Stimulated activated CD8-positive, alpha-beta memory T cell treated with anti-CD3 and anti-CD28 coated beads, Interleukin-12 subunit alpha, Interleukin-12 subunit beta, amount 100 ng/mL, for 4 hours (primary cell): ENCODE results near the gene RBSN.
"Not testable (repeated sequence)": the region's sequence is repeated elsewhere in the genome, so short reads cannot be mapped to it uniquely, and the experiment has no call there.

Experiments used
- DNase-seq: peaks from one replicate; pipeline ENCODE4 v3.0.0-alpha.2; 2020; ENCODE audit warnings: low read depth

RBSN gene

DNA sequence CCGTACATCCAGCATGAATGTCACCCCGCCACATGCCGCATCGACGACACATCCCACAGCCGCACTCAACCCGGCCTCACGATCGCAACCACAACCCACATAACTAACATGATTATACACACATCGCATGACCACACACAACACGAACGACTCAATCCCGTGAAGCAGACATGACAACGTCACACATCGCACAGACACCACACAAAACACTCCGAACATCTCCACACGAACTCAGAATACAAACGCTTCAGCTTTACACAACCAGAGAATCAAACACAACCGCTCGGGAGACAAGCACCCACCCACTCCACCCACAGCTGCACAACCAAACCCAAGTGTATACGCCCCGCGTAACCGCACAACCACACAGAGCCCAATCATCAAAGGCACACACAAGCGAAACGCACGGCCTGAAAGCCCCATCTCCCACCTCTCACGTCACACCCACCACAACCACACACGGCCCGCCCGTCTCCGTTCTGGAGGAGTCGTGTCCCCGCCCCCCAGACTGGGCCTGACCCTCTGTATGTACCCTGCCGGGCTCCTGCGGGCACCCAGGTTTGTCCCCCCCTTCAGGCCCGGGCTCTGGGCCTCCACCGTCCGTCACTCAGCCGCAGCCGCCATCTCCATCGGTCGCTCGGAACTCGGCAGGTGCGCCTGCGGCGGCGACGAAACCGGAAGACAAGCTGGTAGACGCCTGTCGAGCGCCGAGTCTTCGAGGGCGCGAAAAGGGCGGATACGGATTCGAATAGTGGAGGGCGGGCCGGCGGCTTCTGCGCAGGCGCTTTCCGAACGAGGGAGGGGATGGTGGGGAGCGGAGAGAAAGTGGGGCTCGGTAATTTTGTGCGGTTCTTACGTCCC is at the start of gene RBSN:
RBSN (minus strand) TSS at position 646 of the 861 bp plus-strand sequence. CDS start 3,028 bp downstream, outside the sequence.
- DNase-seq, result peak; percentile 92

DNA sequence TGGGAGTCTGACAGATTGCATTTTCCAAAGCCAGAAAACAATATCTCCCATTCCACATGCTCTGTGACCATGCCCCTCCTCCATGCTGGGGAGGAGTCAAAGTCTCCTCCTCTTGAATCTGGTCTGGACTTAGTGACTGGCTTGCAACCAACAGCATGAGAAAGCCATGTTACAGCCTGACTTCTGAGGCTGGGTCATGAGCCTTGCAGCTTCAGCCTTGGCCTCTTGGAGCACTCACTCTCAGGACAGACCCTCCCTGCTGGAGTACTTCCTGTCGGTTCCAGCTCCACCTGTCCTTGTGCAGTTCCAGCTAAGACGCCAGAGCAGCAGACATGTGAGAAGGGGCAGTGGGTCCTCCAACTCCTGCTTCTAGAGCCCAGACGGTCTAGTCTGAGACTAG is 49.7 kb upstream of the RBSN start:
- DNase-seq, result no peak

DNA sequence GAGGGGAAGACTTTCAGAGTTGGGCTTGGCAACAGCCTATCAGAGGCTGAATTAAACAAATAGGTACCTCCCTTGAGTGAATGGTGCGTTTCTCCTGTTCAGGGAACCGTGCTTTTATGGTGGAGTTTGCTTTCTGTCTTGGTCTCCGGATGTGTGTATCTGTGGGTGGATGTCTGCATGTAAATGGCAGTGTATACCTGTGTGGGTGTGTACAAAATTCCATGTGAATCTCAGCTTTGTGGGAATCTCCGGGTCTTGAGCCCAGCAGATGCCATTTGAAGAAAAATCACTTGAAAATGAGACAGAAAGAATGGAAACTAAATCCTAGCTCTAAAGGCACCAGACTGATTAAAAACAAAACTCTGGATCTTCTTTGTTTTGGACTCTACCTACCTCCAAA is 37.9 kb upstream of the RBSN start:
- not testable (repeated sequence) for DNase-seq

DNA sequence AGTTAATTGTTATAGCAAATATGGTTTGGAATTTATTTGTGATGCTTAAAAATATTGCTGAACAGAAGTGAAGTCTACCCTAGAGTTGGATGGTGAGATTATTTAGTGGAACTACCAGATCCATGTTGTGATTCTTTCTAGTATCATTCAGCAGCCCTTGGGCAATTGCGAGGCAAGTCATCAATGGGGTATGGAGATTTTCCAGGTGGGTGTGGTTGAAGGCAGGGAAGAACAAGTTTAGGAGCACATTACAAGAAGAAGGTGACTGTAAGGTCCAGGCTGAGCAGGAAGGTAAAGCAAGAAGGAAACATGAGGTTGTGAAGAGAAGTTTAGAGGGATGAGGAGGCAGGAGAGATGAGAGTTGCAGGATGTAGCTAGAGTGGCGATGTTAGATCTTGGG is 36.0 kb upstream of the RBSN start:
- not testable (repeated sequence) for DNase-seq

DNA sequence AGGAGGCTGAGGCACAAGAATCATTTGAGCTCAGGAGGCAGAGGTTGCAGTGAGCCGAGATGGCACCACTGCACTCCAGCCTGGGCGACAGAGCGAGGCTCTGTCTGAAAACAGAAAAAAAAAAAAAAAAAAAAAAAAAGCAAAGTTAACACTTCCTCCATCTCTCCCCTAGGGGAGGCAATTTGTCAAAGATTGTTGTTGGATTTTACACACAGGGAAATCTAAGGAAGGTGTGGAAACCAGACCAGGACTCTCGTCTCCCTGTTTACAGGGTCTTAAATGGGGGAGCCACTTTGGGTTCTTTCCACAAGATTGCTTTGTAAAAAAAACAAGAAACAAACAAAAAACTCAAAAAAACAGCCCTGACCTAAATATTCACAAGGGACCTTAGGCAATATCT is 29.5 kb upstream of the RBSN start:
- not testable (repeated sequence) for DNase-seq

DNA sequence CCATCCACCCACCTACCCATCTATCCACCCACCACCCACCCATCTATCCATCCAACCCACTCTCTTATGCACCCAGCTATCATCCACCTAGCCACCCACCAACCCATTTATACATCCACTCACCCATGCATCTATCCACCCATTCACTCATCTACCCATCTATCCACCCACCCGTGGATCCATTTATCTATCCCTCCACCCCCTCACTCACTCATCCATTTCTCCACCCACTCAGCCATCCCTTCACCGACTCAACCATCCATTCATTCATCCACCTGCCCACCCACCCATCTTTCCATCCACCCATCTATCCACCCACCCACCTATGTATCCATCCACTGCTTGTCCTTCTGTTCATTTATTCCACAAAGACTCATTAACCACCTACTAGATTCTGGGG is 28.0 kb upstream of the RBSN start:
- not testable (repeated sequence) for DNase-seq

DNA sequence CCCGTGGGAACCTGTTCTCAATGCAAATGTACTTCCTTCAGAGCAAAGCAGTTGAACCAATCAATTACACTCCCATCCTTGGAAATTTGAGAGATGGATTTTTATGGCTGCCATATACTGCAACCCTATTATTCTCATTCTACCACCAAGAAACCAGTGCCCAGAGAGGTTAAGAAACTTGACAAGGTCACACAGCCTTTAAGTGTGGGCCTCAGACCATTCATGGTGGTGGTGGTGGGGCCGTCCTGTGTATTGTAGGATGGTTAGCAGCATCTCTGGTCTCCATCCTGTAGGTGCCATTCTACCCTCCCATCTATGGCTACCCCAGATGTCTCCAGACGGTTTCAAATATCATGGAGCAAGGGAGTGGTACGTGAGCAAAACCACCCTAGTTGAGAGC is 23.4 kb upstream of the RBSN start:
- no peak for DNase-seq

DNA sequence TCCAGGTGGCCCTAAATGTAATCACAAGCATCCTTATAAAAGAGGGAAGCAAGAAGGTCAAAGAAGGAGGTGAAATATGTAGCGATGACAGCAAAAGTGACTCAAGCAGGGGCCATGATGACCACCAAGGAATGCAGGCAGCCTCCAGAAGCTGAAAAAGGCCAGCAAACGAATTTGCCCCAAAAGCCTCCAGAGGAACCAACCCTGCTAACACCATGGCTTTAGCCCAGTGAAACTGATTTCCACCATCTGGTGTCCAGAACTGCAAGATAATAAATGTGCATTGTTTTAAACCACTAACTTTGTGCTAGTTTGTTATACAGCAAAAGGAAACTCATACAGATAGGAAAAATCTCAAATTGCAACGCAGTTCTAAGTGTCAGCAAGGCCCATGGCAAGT is 23.0 kb upstream of the RBSN start:
- DNase-seq, result no peak

DNA sequence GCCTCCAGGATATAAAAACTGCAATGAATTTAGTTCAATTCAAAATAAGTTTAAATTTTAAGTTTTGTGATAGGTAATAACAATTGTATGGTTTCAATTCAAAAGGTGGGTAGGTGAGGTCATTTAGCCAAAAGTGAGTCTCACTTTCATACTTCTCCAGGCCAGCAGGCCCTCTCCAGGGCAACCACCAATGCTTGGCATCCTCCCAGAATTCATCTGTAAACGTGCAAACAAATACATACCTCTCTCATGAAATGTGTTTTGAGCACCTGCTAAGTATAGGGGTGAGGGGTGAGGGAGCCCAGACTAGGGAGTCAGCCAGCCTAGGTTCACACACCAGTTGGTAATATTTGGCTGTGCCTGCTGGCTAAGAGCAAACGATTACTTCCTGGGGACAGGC is 22.0 kb upstream of the RBSN start:
- no peak for DNase-seq

DNA sequence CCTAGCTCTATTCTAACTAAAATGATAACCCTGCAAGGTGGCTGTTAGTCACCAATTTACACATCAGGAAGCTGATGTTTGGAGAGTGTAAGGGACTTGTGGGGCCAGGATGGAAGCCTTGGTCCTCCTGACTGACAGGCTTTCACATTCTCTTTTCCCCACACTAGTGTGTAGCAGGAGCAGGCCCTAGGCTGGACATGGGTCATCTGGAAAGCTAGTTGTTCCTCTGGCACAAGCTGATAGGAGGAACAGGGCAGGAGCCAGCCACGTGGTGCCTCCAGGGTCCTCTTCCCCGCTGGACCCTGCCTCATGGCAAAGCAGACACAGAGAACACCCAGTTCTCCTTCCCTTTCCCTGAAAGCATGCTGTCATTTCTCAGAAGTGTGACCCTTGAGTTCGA is 18.1 kb upstream of the RBSN start:
- DNase-seq, result no peak

DNA sequence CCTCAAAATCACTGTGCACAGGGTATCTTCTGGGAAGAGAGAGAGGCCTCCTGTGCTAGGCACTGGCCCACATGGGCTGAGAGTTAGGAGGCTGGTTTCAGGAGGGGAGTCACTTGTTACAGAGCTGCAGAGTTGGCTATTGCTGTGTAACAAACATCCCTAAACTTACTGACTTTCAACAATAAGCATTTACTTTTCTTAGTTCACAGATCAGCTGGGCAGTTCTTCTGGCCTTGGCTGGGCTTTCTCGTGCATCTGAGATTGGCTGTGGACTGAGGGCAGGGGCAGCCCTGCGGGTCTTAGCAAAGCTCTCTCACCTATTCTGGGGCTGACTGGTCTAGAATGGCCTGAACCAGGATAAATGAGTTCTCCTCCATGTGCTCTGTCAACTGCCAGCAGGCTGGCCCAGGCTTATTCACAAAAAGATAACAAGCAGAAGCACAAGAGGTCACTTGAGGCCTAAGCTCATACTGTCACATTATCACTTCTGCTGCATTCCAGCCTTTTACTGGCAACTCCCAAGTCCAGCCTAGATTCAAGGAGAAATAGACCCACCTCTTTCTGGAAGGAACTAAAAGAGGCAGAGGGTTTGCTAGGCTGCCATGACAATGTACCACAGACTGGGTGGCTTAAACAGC is 17.2 kb upstream of the RBSN start:
- DNase-seq, result no peak

DNA sequence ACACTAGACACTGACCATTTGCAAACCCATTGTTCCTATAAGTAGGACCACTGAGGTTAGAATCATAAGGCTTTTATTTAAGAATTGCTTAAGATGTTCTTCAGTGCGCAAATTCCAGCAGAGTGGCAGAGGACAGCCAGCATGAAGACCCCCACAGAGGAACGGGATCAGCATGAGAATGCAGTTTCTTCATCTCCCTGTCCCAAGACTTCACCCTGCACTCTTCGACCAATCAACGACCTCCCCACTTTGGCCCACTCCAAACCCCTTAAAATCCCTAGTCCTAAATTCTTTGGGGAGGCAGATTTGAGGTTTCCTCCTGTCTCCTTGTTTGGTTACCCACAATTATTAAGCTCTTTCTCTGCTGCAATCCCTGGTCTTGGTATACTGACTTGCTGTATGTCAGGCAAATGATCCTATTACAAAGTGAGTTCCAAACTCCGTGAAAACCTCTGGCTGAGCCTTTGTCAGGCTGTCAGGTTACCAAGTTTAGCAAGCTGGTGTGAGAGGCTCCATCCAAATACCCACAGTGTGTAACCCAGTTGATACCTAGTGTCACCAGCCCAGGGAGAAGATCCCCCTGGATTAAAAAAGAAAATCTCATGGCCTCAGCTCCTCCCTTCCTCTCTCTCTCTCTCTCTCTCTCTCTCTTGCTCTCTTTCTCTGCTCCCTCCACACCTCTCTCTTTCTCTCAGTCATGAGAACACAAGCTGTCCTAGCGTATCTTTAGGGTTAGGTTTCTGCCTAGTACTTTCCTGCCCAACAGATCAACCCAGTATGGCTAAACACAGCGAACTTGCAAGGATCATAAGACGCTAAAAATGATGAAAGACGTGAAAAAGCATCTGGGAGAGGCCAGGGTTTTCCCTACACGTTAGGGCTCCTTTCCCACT is 15.8 kb upstream of the RBSN start:
- no peak for DNase-seq

DNA sequence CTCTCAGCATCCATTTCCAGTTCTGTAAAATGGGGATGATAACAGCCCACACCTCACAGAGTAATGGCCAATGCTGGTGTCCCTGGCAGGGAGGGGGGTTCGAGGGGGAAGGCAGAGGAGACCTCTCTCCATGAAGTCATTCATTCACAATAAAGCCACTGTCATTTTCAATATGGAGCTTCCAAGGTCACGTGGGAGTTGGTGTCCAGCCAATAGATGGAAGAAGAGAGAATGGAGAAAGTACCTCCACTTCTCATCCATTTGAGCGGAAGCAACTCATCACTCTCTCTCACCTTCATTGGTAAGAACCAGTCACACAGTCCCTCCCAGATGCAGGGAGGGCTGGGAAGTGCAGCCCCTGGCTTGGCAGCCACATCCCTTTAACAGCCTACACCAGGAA is 14.9 kb upstream of the RBSN start:
- DNase-seq, result no peak

DNA sequence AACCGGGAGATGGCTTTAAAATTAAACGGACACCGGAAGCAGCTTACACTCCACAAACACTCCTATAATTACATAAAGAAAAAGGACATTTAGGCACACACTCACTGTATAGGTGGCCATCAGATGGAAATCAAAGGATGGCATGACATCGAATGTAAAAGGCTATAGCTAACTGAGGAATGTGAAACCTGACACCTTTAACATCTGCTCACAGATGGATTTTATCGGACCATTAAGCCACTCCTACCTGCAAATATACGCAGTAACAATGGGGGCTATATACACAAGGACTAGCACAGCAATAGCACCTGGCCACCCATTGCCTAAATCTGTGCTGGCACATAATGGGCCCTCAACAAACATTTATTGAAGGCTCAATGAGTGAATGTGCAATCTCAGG is 14.5 kb upstream of the RBSN start:
- DNase-seq, result no peak

DNA sequence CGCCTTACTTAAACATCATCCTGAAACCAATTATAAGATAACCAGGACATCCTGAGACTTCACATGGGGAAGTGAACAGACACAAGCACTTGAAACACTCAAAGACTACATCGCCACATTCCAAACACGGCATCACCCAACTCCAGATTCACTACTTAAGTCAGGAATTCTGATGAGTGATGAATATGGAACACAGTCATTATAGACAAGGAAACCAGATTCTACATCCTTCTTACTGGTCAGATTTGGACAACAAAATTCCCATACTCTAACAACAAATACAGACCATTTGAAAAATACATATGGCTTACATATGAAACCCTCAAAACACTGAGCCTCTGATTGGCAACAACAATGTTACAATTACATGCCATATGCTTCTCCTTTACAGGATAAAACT is 13.1 kb upstream of the RBSN start:
- DNase-seq, result no peak

DNA sequence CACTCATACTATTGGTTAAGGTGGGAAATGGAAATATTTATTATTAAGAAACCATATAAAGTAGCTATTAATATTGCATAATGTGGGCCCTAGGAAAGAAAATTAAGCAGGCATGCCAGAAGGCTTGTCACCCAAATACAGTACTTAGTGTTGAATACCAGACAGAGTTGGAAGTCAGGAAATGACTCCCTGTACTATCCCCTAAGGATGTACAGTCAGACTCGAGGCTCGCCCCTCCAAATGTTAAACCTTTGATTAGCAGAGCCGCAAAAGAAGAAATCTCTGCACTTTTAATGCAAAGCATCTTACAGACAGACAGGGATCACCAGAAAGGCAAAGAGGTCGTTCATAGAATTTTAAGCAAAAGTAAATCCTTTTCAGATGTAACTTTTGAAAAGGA is 11.3 kb upstream of the RBSN start:
- DNase-seq, result no peak

DNA sequence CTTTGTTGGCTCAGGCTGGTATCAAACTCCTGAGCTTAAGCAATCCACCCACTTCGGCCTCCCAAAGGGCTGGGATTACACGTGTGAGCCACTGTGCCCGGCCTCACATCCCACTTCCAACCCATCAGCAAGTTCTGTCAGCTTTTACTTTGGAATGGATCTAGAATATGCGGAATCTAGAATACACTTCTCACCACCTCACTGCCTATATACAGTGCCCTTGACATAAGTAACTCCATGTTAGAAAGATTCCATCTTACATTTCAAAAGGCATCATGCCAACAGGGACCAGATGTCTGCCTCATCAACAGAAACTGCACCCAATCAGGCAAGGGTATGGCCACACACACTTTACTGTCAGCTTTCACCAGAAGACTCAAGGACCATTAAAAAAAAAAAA is 9.9 kb upstream of the RBSN start:
- DNase-seq, result no peak

DNA sequence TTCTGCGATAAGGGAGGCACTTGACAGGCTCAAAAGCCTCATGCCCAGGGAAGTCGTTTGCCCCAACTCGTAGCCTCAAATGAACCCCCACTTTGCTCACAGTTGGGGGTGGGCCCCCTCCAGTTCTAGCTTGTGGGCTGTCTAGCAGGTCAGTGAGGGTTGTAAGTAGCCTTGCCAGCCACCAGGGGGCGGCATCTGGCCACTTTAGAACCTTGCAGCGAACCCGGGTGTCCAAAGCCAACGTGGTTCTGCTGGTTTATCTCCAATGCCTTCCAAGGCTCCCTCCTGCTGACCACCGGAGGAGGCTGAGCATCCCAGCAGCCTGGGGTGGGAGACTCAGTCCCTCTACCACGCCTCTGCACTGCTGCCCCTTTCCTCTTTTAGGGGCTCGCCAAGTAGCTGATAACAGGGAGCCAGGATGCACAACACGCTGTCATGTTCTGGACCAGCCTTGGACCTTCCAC is 9.2 kb upstream of the RBSN start:
- peak; percentile 43 for DNase-seq

DNA sequence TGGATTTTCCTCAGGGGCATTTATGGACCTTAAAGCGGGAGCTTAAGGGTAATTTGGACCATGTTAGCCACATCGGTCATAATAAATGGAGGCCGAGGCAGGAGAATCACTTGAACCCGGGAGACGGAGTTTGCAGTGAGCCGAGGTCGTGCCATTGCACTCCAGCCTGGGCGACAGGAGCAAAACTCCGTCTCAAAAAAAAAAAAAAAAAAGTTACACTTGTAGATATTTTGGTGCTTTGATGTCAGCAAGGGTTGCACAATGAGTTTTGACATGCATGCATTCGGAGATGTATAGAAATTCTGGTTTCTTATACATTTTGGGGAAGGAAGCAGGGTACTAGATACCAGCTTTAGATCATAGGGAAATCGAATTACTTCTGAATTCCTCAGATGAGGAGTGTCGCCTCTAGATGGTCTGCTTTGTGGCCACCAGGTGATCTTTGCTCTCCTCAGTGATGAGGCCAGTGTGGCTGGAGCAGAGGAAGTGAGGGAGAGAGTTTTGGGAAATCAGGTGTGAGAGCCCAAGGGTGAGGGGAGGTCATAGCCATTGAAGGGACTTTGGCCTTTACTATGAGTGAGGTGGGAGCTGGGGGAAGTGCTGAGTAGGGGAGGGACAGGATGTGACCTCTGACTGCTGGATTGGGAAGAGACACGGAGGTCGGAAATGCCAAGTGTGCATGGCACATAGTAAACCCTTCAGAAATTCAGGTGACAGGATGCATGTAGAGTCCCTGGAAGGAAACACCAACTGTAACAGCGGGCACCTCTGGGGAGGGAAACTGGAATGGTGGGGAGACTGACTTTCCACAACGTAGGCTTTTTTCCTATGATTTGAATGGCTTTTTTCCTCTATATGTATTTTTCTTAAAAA is 8.4 kb upstream of the RBSN start:
- DNase-seq, result no peak

DNA sequence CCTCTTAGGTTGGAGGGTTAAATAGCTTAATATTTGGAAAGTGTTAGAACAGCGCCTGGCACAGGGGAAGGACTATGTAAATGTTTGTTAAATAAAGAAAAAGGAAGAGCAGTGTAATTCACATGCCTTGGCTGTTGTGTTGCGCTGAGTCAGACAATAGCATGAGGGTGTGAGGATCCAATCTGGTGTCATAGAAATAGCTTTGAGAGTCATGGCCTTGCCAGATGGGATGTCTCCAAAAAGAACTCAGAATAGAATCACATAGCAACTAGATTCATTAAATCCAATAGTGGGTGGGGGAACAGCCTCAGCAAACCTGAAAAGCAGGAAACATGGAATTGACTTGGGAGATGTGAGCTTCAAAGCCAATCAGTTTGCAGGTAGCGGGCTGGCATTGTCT is 3.9 kb upstream of the RBSN start:
- no peak for DNase-seq

DNA sequence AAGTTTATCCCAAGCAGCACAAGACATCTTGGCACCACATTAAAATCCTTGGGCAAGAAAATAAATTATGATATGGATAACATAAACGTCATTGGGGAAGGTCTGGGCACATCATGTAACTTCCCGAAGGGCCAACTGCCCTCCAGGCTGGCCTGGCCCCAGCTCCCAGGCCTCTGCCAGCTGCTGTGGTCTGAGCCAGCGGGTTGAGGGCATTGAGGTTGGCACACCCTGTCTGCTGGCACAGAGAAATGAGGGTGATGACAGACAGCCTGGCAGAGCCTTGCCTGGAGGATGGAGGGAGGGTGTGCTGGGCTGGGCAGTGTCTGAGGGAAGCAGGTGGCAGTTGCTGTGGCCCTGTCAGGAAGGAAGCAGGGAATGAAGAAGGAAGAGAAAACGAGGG is 3.3 kb upstream of the RBSN start:
- no peak for DNase-seq
